GM18858 (cell line): ENCODE results near the gene TRPV5.

Experiments
- ATAC-seq: cut with Tn5 transposase; IDR thresholded peaks from one replicate; pipeline ENCODE4 v1.9.1; 2021; ENCODE audit not compliant: unreplicated experiment

Gene TRPV5

GRCh38 chr7:142887282-142888015, 46.1 kb downstream of the TRPV5 start:
- no peak for ATAC-seq

GRCh38 chr7:142886866-142887265, 46.7 kb downstream of the TRPV5 start:
- no peak for ATAC-seq

GRCh38 chr7:142885311-142886230, 48.0 kb downstream of the TRPV5 start, which contains the start of gene TRPV6:
TSS of gene TRPV6 (minus strand) at chr7:142885745.
- no peak for ATAC-seq

- ATAC-seq: no peak
Measured at GRCh38 chr7:142884286-142884640, 49.3 kb downstream of the TRPV5 start.

GRCh38 chr7:142883571-142884285, 49.8 kb downstream of the TRPV5 start:
- ATAC-seq: no peak

GRCh38 chr7:142883145-142883544, 50.4 kb downstream of the TRPV5 start:
- ATAC-seq: no peak

- no peak for ATAC-seq
Measured at GRCh38 chr7:142882338-142882678, 51.2 kb downstream of the TRPV5 start.

- no peak for ATAC-seq
Measured at GRCh38 chr7:142881586-142882337, 51.8 kb downstream of the TRPV5 start.

- ATAC-seq: peak; percentile 54
Measured at GRCh38 chr7:142880876-142881505, 52.6 kb downstream of the TRPV5 start.

GRCh38 chr7:142879060-142879459, 54.5 kb downstream of the TRPV5 start:
- ATAC-seq: no peak

GRCh38 chr7:142878315-142878714, 55.2 kb downstream of the TRPV5 start:
- no peak for ATAC-seq

GRCh38 chr7:142876991-142877910, 56.3 kb downstream of the TRPV5 start:
- ATAC-seq: no peak

- ATAC-seq: no peak
Measured at GRCh38 chr7:142876236-142876960, 57.1 kb downstream of the TRPV5 start.

GRCh38 chr7:142875456-142875855, 58.1 kb downstream of the TRPV5 start:
- ATAC-seq: no peak

GRCh38 chr7:142874837-142875236, 58.7 kb downstream of the TRPV5 start:
- no peak for ATAC-seq

- ATAC-seq: no peak
Measured at GRCh38 chr7:142874409-142874808, 59.1 kb downstream of the TRPV5 start.

GRCh38 chr7:142873871-142874270, 59.7 kb downstream of the TRPV5 start:
- ATAC-seq: no peak

GRCh38 chr7:142873281-142873784, 60.2 kb downstream of the TRPV5 start:
- ATAC-seq: no peak
